Effector memory CD4-positive, alpha-beta T cell (primary cell): Measurements from ENCODE around the gene RGSL1.
A peak's percentile ranks its signal among the peaks of the same experiment; 100 is the strongest.

ENCODE experiments used
- DNase-seq, 3 donors: peaks; one replicate each; pipeline ENCODE4 v3.0.0-alpha.2; 2020
- H3K27ac ChIP-seq: 2 replicates; pipeline ENCODE4 v1.7.0; 2013; ENCODE audit warnings: mild to moderate bottlenecking, low read length, moderate library complexity; ENCODE audit not compliant: insufficient read depth, poor library complexity, severe bottlenecking
- H3K27me3 ChIP-seq: replicated peaks from 2 replicates; pipeline ENCODE4 v1.7.0; 2013; ENCODE audit warnings: mild to moderate bottlenecking, low read length; ENCODE audit not compliant: insufficient read depth, control insufficient read depth, poor library complexity, severe bottlenecking
- H3K36me3 ChIP-seq: 2 replicates; pipeline ENCODE4 v1.7.0; 2013; ENCODE audit warnings: mild to moderate bottlenecking, low read length, moderate library complexity; ENCODE audit not compliant: control insufficient read depth, insufficient read depth
- H3K4me1 ChIP-seq: 2 replicates; pipeline ENCODE4 v1.7.0; 2013; ENCODE audit warnings: low read length, mild to moderate bottlenecking; ENCODE audit not compliant: control insufficient read depth, insufficient read depth, poor library complexity, severe bottlenecking
- H3K4me3 ChIP-seq: 2 replicates; pipeline ENCODE4 v1.7.0; 2013; ENCODE audit warnings: low read length, low read depth, mild to moderate bottlenecking; ENCODE audit not compliant: insufficient read depth, poor library complexity, severe bottlenecking
- H3K9me3 ChIP-seq: 2 replicates; pipeline ENCODE4 v1.7.0; 2013; ENCODE audit warnings: mild to moderate bottlenecking, low read length, moderate library complexity; ENCODE audit not compliant: control insufficient read depth

RGSL1 gene

GRCh38 chr1:182595641-182596240 lies 145.8 kb downstream of the RGSL1 start:
- DNase-seq: peak in 2 of 3 donors; percentile 37 to 43
- Histone ChIP-seq H3K27me3 (no peaks in the 10 kb centered on the region), H3K4me3 (no peak overlapping the region), H3K27ac (no peak overlapping the region), H3K4me1 (no peaks in the 10 kb centered on the region), H3K36me3 (peaks cover 17% of the 10 kb centered on the region), H3K9me3 (no peaks in the 10 kb centered on the region)

- H3K4me3 ChIP-seq: no peak overlapping the region
- no peaks in the 10 kb centered on the region for H3K27me3 ChIP-seq
- H3K36me3 ChIP-seq: peaks cover 20% of the 10 kb centered on the region
- no peaks in the 10 kb centered on the region for H3K9me3 ChIP-seq
- no peaks in the 10 kb centered on the region for H3K4me1 ChIP-seq
- DNase-seq: no peak
- no peak overlapping the region for H3K27ac ChIP-seq
Measured at GRCh38 chr1:182596934-182597333, 147.0 kb downstream of the RGSL1 start.

- Histone ChIP-seq H3K27ac (no peak overlapping the region), H3K9me3 (no peaks in the 10 kb centered on the region), H3K4me3 (no peak overlapping the region), H3K27me3 (no peaks in the 10 kb centered on the region), H3K36me3 (peaks cover 20% of the 10 kb centered on the region), H3K4me1 (peaks cover 9% of the 10 kb centered on the region)
- no peak for DNase-seq
Measured at GRCh38 chr1:182598296-182598695, 148.3 kb downstream of the RGSL1 start.

GRCh38 chr1:182599339-182599738 lies 149.4 kb downstream of the RGSL1 start:
- H3K27me3 ChIP-seq: no peaks in the 10 kb centered on the region
- H3K4me1 ChIP-seq: peaks cover 19% of the 10 kb centered on the region
- peaks cover 20% of the 10 kb centered on the region for H3K36me3 ChIP-seq
- no peak overlapping the region for H3K4me3 ChIP-seq
- DNase-seq: no peak
- H3K27ac ChIP-seq: no peak overlapping the region
- no peaks in the 10 kb centered on the region for H3K9me3 ChIP-seq

- peaks cover 20% of the 10 kb centered on the region for H3K36me3 ChIP-seq
- H3K9me3 ChIP-seq: no peaks in the 10 kb centered on the region
- H3K4me3 ChIP-seq: no peak overlapping the region
- H3K4me1 ChIP-seq: peaks cover 23% of the 10 kb centered on the region
- no peaks in the 10 kb centered on the region for H3K27me3 ChIP-seq
- H3K27ac ChIP-seq: no peak overlapping the region
- no peak for DNase-seq
Measured at GRCh38 chr1:182600036-182600713, 150.2 kb downstream of the RGSL1 start.

GRCh38 chr1:182600745-182601415 lies 150.9 kb downstream of the RGSL1 start:
- DNase-seq: no peak
- H3K36me3 ChIP-seq: peaks cover 20% of the 10 kb centered on the region
- peaks cover 23% of the 10 kb centered on the region for H3K4me1 ChIP-seq
- no peak overlapping the region for H3K4me3 ChIP-seq
- no peaks in the 10 kb centered on the region for H3K9me3 ChIP-seq
- H3K27me3 ChIP-seq: no peaks in the 10 kb centered on the region
- no peak overlapping the region for H3K27ac ChIP-seq

- Histone ChIP-seq H3K36me3 (peaks cover 20% of the 10 kb centered on the region), H3K4me3 (no peak overlapping the region), H3K27ac (peak overlapping the region; percentile 6), H3K27me3 (no peaks in the 10 kb centered on the region), H3K4me1 (peaks cover 23% of the 10 kb centered on the region), H3K9me3 (no peaks in the 10 kb centered on the region)
- peak; percentile 31 to 62 (median 51) for DNase-seq
Measured at GRCh38 chr1:182601416-182601786, 151.5 kb downstream of the RGSL1 start.

GRCh38 chr1:182601913-182602312 lies 152.0 kb downstream of the RGSL1 start:
- H3K4me3 ChIP-seq: no peak overlapping the region
- no peaks in the 10 kb centered on the region for H3K9me3 ChIP-seq
- peaks cover 20% of the 10 kb centered on the region for H3K36me3 ChIP-seq
- H3K27me3 ChIP-seq: no peaks in the 10 kb centered on the region
- no peak for DNase-seq
- peaks cover 23% of the 10 kb centered on the region for H3K4me1 ChIP-seq
- H3K27ac ChIP-seq: peak overlapping the region; percentile 39

- no peaks in the 10 kb centered on the region for H3K27me3 ChIP-seq
- H3K4me3 ChIP-seq: peak overlapping the region; percentile 52
- H3K36me3 ChIP-seq: peaks cover 20% of the 10 kb centered on the region
- no peaks in the 10 kb centered on the region for H3K9me3 ChIP-seq
- no peak for DNase-seq
- peaks cover 23% of the 10 kb centered on the region for H3K4me1 ChIP-seq
- peak overlapping the region; percentile 66 for H3K27ac ChIP-seq
Measured at GRCh38 chr1:182602935-182603645, 153.1 kb downstream of the RGSL1 start.
